Muscle of leg (tissue), 11 donors: ENCODE measurements around the gene PASK. TPM values are rescaled to one million over a fixed set of nuclear protein-coding genes. Genes with fewer than 3 reads are reported as not detected.

Experiments used
- DNase-seq: peaks from one replicate; pipeline ENCODE4 v3.0.0; 2013
- H3K27ac ChIP-seq: one replicate; pipeline ENCODE4 v1.5.1; 2013; ENCODE audit warnings: mild to moderate bottlenecking, low read length, control low read depth
- H3K27me3 ChIP-seq: one replicate; pipeline ENCODE4 v1.6.1; 2013; ENCODE audit warnings: low read length; ENCODE audit not compliant: control insufficient read depth, insufficient read depth
- H3K36me3 ChIP-seq: one replicate; pipeline ENCODE4 v1.6.1; 2013; ENCODE audit warnings: low read length; ENCODE audit not compliant: control insufficient read depth, insufficient read depth
- H3K4me1 ChIP-seq: one replicate; pipeline ENCODE4 v1.6.1; 2013; ENCODE audit warnings: low read length; ENCODE audit not compliant: control insufficient read depth, insufficient read depth
- H3K4me3 ChIP-seq: one replicate; pipeline ENCODE4 v1.5.1; 2013; ENCODE audit warnings: low read length, control low read depth
- H3K9me3 ChIP-seq: replicated peaks from 2 replicates; pipeline ENCODE4 v1.6.1; 2013; ENCODE audit warnings: low read depth, low read length; ENCODE audit not compliant: control insufficient read depth
- WGBS: methylation state at CpG from one replicate; pipeline ENCODE4 v1.1.5; 2013; ENCODE audit warnings: missing lambda C conversion rate; ENCODE audit not compliant: insufficient coverage; 5-methylcytosine and 5-hydroxymethylcytosine counted together
- polyA plus RNA-seq, 8 donors: library from polyadenylated mRNA; unstranded; fragments of 120-200 nt; gene quantifications; one replicate each; pipeline versions ENCODE4 v1.2.1 to v1.2.3, GENCODE V29; 2013; ENCODE audit warnings: inconsistent platforms in 1 of 8, low replicate concordance in 1 of 8; ENCODE audit not compliant: insufficient read length in 8 of 8, insufficient read depth in 1 of 8
- total RNA-seq: library from RNA; stranded (reverse); fragments of 120-200 nt; gene quantifications from one replicate; pipeline ENCODE4 v1.2.4, GENCODE V29; 2013

PASK gene
- total and polyA plus RNA-seq, 9 donors, result 2.2 to 8.6 (median 6.1) TPM

GRCh38 chr2:241084856-241085444 is 64.3 kb downstream of the PASK start:
- DNase-seq, result no peak
- Histone ChIP-seq H3K9me3 (no peaks in the 10 kb centered on the region), H3K27me3 (no peaks in the 10 kb centered on the region), H3K4me3 (no peak overlapping the region), H3K36me3 (peaks cover 36% of the 10 kb centered on the region), H3K4me1 (no peaks in the 10 kb centered on the region), H3K27ac (no peak overlapping the region)
- WGBS, result 83% methylated on average over 1 of the region's 4 CpGs

- peaks cover 18% of the 10 kb centered on the region for H3K36me3 ChIP-seq
- WGBS, result 83% methylated on average over 5 of the region's 5 CpGs
Observed at GRCh38 chr2:241083091-241083415, 66.2 kb downstream of the PASK start.

GRCh38 chr2:241082341-241083090 is 66.8 kb downstream of the PASK start:
- H3K36me3 ChIP-seq, result peaks cover 13% of the 10 kb centered on the region
- H3K27ac ChIP-seq, result no peak overlapping the region
- DNase-seq, result no peak
- H3K4me1 ChIP-seq, result no peaks in the 10 kb centered on the region
- no peak overlapping the region for H3K4me3 ChIP-seq
- no peaks in the 10 kb centered on the region for H3K9me3 ChIP-seq
- 81% methylated on average over 11 of the region's 14 CpGs for WGBS
- no peaks in the 10 kb centered on the region for H3K27me3 ChIP-seq

More at GRCh38 chr2:241083091-241083415, 66.2 kb downstream of the PASK start:
- Histone ChIP-seq H3K4me3 (no peak overlapping the region), H3K4me1 (no peaks in the 10 kb centered on the region), H3K27ac (no peak overlapping the region), H3K9me3 (no peaks in the 10 kb centered on the region), H3K27me3 (no peaks in the 10 kb centered on the region)
- DNase-seq, result no peak

GRCh38 chr2:241081643-241082340 is 67.5 kb downstream of the PASK start:
- DNase-seq, result no peak

GRCh38 chr2:241081190-241081642 is 68.1 kb downstream of the PASK start:
- H3K27me3 ChIP-seq, result no peaks in the 10 kb centered on the region
- no peaks in the 10 kb centered on the region for H3K9me3 ChIP-seq
- no peak overlapping the region for H3K27ac ChIP-seq
- peaks cover 1% of the 10 kb centered on the region for H3K36me3 ChIP-seq
- WGBS, result 42% methylated on average over 7 of the region's 9 CpGs
- no peaks in the 10 kb centered on the region for H3K4me1 ChIP-seq
- DNase-seq, result no peak
- H3K4me3 ChIP-seq, result no peak overlapping the region

More at GRCh38 chr2:241081643-241082340, 67.5 kb downstream of the PASK start:
- no peaks in the 10 kb centered on the region for H3K9me3 ChIP-seq
- no peaks in the 10 kb centered on the region for H3K4me1 ChIP-seq
- H3K4me3 ChIP-seq, result no peak overlapping the region
- WGBS, result 56% methylated on average over 27 of the region's 28 CpGs
- peaks cover 7% of the 10 kb centered on the region for H3K36me3 ChIP-seq
- H3K27me3 ChIP-seq, result no peaks in the 10 kb centered on the region
- H3K27ac ChIP-seq, result no peak overlapping the region

GRCh38 chr2:241080405-241081189 is 68.7 kb downstream of the PASK start:
- H3K27ac ChIP-seq, result no peak overlapping the region
- H3K9me3 ChIP-seq, result no peaks in the 10 kb centered on the region
- H3K27me3 ChIP-seq, result no peaks in the 10 kb centered on the region
- H3K4me1 ChIP-seq, result no peaks in the 10 kb centered on the region
- 80% methylated on average over 16 of the region's 18 CpGs for WGBS
- no peak for DNase-seq
- H3K36me3 ChIP-seq, result no peaks in the 10 kb centered on the region
- no peak overlapping the region for H3K4me3 ChIP-seq

GRCh38 chr2:241074901-241075540 is 74.3 kb downstream of the PASK start:
- Histone ChIP-seq H3K4me1 (no peaks in the 10 kb centered on the region), H3K27me3 (no peaks in the 10 kb centered on the region), H3K4me3 (no peak overlapping the region), H3K27ac (no peak overlapping the region), H3K36me3 (peaks cover 5% of the 10 kb centered on the region), H3K9me3 (no peaks in the 10 kb centered on the region)
- DNase-seq, result no peak
- WGBS, result 92% methylated on average over 11 of the region's 16 CpGs

- peaks cover 5% of the 10 kb centered on the region for H3K36me3 ChIP-seq
- no peaks in the 10 kb centered on the region for H3K27me3 ChIP-seq
- no peak overlapping the region for H3K4me3 ChIP-seq
- H3K27ac ChIP-seq, result no peak overlapping the region
- 98% methylated on average over 6 of the region's 16 CpGs for WGBS
- H3K4me1 ChIP-seq, result no peaks in the 10 kb centered on the region
- DNase-seq, result no peak
- H3K9me3 ChIP-seq, result no peaks in the 10 kb centered on the region
Observed at GRCh38 chr2:241074065-241074818, 75.0 kb downstream of the PASK start.
